Mesenchymal stem cell (in vitro differentiated cells and primary cell): Measurements from ENCODE around the gene SSBP2.
A peak's percentile ranks its signal among the peaks of the same experiment; 100 is the strongest.

Experiments
- DNase-seq: peaks from one replicate; pipeline ENCODE4 v3.0.0-alpha.2; 2013
- H2AFZ ChIP-seq: one replicate; pipeline ENCODE4 v1.6.1; 2013; ENCODE audit warnings: low read depth, mild to moderate bottlenecking, control low read depth, inconsistent platforms, low read length, moderate library complexity
- H2AK5ac ChIP-seq: 2 replicates; pipeline ENCODE4 v1.6.1; 2013; ENCODE audit warnings: low read length, moderate library complexity, mild to moderate bottlenecking, inconsistent platforms; ENCODE audit not compliant: severe bottlenecking
- H2BK120ac ChIP-seq: one replicate; pipeline ENCODE4 v1.6.1; 2013; ENCODE audit warnings: low read depth, mild to moderate bottlenecking, inconsistent platforms, low read length, moderate library complexity
- H2BK12ac ChIP-seq, 2 experiments: one replicate each; pipeline ENCODE4 v1.6.1; 2013; ENCODE audit warnings: inconsistent platforms in 2 of 2, low read length in 2 of 2, mild to moderate bottlenecking in 2 of 2, moderate library complexity in 2 of 2, control low read depth in 1 of 2
- H2BK15ac ChIP-seq: one replicate; pipeline ENCODE4 v1.6.1; 2013; ENCODE audit warnings: mild to moderate bottlenecking, low read depth, inconsistent platforms; ENCODE audit not compliant: poor library complexity, severe bottlenecking
- H2BK5ac ChIP-seq: 2 replicates; pipeline ENCODE4 v1.6.1; 2013; ENCODE audit warnings: low read depth, mild to moderate bottlenecking, low read length, control low read depth, inconsistent platforms; ENCODE audit not compliant: poor library complexity, severe bottlenecking
- H3K14ac ChIP-seq, 2 experiments: one replicate each; pipeline ENCODE4 v1.6.1; 2013; ENCODE audit warnings: inconsistent platforms in 2 of 2, low read length in 2 of 2, control low read depth in 1 of 2, mild to moderate bottlenecking in 1 of 2, moderate library complexity in 1 of 2
- H3K18ac ChIP-seq, 2 experiments: one replicate each; pipeline ENCODE4 v1.6.1; 2013; ENCODE audit warnings: inconsistent platforms in 2 of 2, low read length in 2 of 2, control low read depth in 1 of 2, low read depth in 1 of 2, mild to moderate bottlenecking in 1 of 2
- H3K23ac ChIP-seq, 2 experiments: one replicate each; pipeline ENCODE4 v1.6.1; 2013; ENCODE audit warnings: inconsistent platforms in 2 of 2, low read length in 2 of 2, mild to moderate bottlenecking in 2 of 2, moderate library complexity in 2 of 2, control low read depth in 1 of 2
- H3K27ac ChIP-seq: 2 replicates; pipeline ENCODE4 v1.5.1; 2013; ENCODE audit warnings: mild to moderate bottlenecking, moderate library complexity, low read length, control low read depth, inconsistent platforms; ENCODE audit not compliant: poor library complexity, severe bottlenecking
- H3K27me3 ChIP-seq, 2 experiments: 2 replicates each; pipeline versions ENCODE4 v1.6.1 to v1.7.0; 2013; ENCODE audit warnings: low read length in 2 of 2, mild to moderate bottlenecking in 2 of 2, moderate library complexity in 2 of 2, control low read depth in 1 of 2, inconsistent platforms in 1 of 2; ENCODE audit not compliant: control insufficient read depth in 1 of 2, insufficient read depth in 1 of 2
- H3K36me3 ChIP-seq, 2 experiments: 2 replicates each; pipeline versions ENCODE4 v1.6.1 to v1.7.0; 2013; ENCODE audit warnings: low read length in 2 of 2, control low read depth in 1 of 2, inconsistent platforms in 1 of 2, low read depth in 1 of 2, mild to moderate bottlenecking in 1 of 2; ENCODE audit not compliant: insufficient read depth in 2 of 2, control insufficient read depth in 1 of 2
- H3K4ac ChIP-seq, 2 experiments: one replicate each; pipeline ENCODE4 v1.6.1; 2013; ENCODE audit warnings: inconsistent platforms in 2 of 2, low read length in 2 of 2, mild to moderate bottlenecking in 2 of 2, moderate library complexity in 2 of 2, control low read depth in 1 of 2, low read depth in 1 of 2
- H3K4me1 ChIP-seq: 2 replicates; pipeline ENCODE4 v1.6.1; 2013; ENCODE audit warnings: low read depth, low read length, control low read depth; ENCODE audit not compliant: control insufficient read depth, insufficient read depth
- H3K4me2 ChIP-seq: 2 replicates; pipeline ENCODE4 v1.6.1; 2013; ENCODE audit warnings: low read length, mild to moderate bottlenecking, inconsistent platforms; ENCODE audit not compliant: poor library complexity, severe bottlenecking
- H3K4me3 ChIP-seq, 2 experiments: 2 replicates each; pipeline versions ENCODE4 v1.5.1 to v1.7.0; 2013; ENCODE audit warnings: low read length in 2 of 2, mild to moderate bottlenecking in 2 of 2, control low read depth in 1 of 2, low read depth in 1 of 2; ENCODE audit not compliant: insufficient read depth in 1 of 2
- H3K79me1 ChIP-seq: replicated peaks from 2 replicates; pipeline ENCODE4 v1.6.1; 2013; ENCODE audit warnings: mild to moderate bottlenecking, control low read depth, low read length, inconsistent platforms; ENCODE audit not compliant: poor library complexity, severe bottlenecking
- H3K9ac ChIP-seq: 2 replicates; pipeline ENCODE4 v1.7.0; 2013; ENCODE audit warnings: mild to moderate bottlenecking, low read length, moderate library complexity
- H3K9me3 ChIP-seq: 2 replicates; pipeline ENCODE4 v1.7.0; 2013; ENCODE audit warnings: mild to moderate bottlenecking, low read length; ENCODE audit not compliant: control insufficient read depth
- H4K8ac ChIP-seq: one replicate; pipeline ENCODE4 v1.6.1; 2013; ENCODE audit warnings: inconsistent platforms, mild to moderate bottlenecking, low read length, moderate library complexity
- H4K91ac ChIP-seq: one replicate; pipeline ENCODE4 v1.6.1; 2013; ENCODE audit warnings: mild to moderate bottlenecking, low read length, inconsistent platforms
- WGBS: methylation state at CpG from one replicate; pipeline ENCODE4 v1.1.7; 2013; ENCODE audit warnings: mixed read lengths; 5-methylcytosine and 5-hydroxymethylcytosine counted together

Gene SSBP2

DNA sequence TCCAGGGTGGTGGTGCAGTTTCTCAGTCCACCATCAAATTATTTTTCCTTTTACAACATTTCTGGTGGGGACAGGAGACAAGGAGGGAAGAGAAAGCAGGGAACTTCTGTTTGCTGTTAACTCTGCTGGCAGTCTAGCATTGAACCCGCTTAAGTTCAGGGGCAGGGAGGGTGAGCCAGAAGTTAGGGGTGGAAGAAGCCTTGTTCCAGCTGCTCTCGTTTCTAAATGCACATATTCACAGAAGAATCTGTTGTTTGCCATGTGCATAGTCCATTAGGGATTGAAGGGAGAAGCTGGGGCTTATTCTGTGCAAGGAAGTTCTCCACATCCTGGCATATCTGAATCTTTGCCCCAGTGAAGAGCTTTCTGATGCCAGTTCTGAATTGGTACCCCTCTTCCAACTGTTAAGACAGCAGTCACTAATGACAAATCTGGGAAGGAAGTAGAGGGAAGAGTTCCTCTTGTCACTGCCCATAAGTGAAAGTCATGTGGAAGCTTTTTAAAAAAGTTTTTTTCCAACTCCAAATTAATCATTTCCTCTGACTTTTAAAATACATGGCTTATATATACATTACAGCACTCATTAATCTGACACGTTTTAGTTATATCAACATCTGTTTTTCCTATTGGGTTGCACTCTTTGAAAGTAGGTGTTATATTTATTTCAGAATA, 324.4 kb downstream of the SSBP2 start:
- H2AK5ac ChIP-seq = no peak overlapping the region
- WGBS = 81% methylated on average over 2 of the region's 3 CpGs
- peak overlapping the region; percentile 46 for H3K9ac ChIP-seq

DNA sequence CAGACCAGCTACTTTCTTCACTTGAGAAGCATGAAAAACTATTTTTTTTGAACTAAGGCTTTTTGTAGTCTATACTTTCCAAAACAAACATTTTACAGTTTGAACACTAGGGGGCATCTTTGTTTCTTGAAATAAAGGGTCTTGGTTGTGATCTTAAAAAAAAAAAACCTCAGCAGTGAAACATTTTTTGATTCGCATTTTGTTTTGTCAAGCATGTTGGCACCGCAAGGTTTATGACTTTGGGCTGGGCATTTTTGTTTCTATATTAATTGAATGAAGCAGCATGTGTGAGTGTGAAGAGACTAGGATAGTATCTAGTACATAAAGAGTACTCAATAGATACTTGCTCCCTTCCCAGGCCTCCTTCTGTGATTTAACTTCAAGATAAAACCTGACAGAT, 325.3 kb downstream of the SSBP2 start:
- 29% methylated on average over 2 of the region's 2 CpGs for WGBS
- Histone ChIP-seq H3K9me3 (no peaks in the 10 kb centered on the region), H3K4me3 (no peak overlapping the region), H4K8ac (no peak overlapping the region), H2AK5ac (no peak overlapping the region), H3K27ac (no peak overlapping the region), H4K91ac (no peak overlapping the region), H3K18ac (no peak overlapping the region), H2BK5ac (no peak overlapping the region), H3K4ac (no peak overlapping the region), H3K27me3 (no peaks in the 10 kb centered on the region), H3K4me1 (peaks cover 5% of the 10 kb centered on the region), H2BK12ac (no peak overlapping the region), H2BK15ac (no peak overlapping the region), H3K23ac (no peak overlapping the region), H3K9ac (peak overlapping the region; percentile 46), H3K36me3 (no peaks in the 10 kb centered on the region), H2BK120ac (no peak overlapping the region), H3K4me2 (no peak overlapping the region), H3K14ac (no peak overlapping the region), H2AFZ (no peak overlapping the region), H3K79me1 (no peaks in the 10 kb centered on the region)
- DNase-seq = peak; percentile 64

More for the DNA sequence above, 324.4 kb downstream of the SSBP2 start:
- no peak overlapping the region for H4K8ac ChIP-seq
- no peak overlapping the region for H3K4ac ChIP-seq
- H2BK120ac ChIP-seq = no peak overlapping the region
- H3K36me3 ChIP-seq = no peaks in the 10 kb centered on the region
- H2BK15ac ChIP-seq = no peak overlapping the region
- no peaks in the 10 kb centered on the region for H3K79me1 ChIP-seq
- H2BK12ac ChIP-seq = peak overlapping the region in 1 of 2 experiments; percentile 7
- H3K4me2 ChIP-seq = no peak overlapping the region
- no peak overlapping the region for H2BK5ac ChIP-seq
- H3K23ac ChIP-seq = no peak overlapping the region
- no peak overlapping the region for H3K4me3 ChIP-seq
- no peak overlapping the region for H3K14ac ChIP-seq
- H3K27me3 ChIP-seq = no peaks in the 10 kb centered on the region
- H3K9me3 ChIP-seq = no peaks in the 10 kb centered on the region
- DNase-seq = no peak
- H3K18ac ChIP-seq = peak overlapping the region in 1 of 2 experiments; percentile 57
- no peak overlapping the region for H2AFZ ChIP-seq
- H3K27ac ChIP-seq = no peak overlapping the region
- H3K4me1 ChIP-seq = peaks cover 2% of the 10 kb centered on the region
- no peak overlapping the region for H4K91ac ChIP-seq

- H3K27ac ChIP-seq = no peak overlapping the region
- no CpG with 5 or more reads among the region's 1 CpG for WGBS
- no peak overlapping the region for H4K91ac ChIP-seq
- H2BK12ac ChIP-seq = no peak overlapping the region
- H3K4me3 ChIP-seq = no peak overlapping the region
- DNase-seq = no peak
- H3K36me3 ChIP-seq = no peaks in the 10 kb centered on the region
- H2AFZ ChIP-seq = no peak overlapping the region
- no peak overlapping the region for H2BK120ac ChIP-seq
- no peak overlapping the region for H3K4ac ChIP-seq
- no peaks in the 10 kb centered on the region for H3K9me3 ChIP-seq
- H3K27me3 ChIP-seq = no peaks in the 10 kb centered on the region
- peaks cover 5% of the 10 kb centered on the region for H3K4me1 ChIP-seq
- H4K8ac ChIP-seq = no peak overlapping the region
- H3K4me2 ChIP-seq = no peak overlapping the region
- no peak overlapping the region for H3K23ac ChIP-seq
- H3K18ac ChIP-seq = no peak overlapping the region
- no peak overlapping the region for H2AK5ac ChIP-seq
- H2BK5ac ChIP-seq = no peak overlapping the region
- no peak overlapping the region for H3K14ac ChIP-seq
- H2BK15ac ChIP-seq = no peak overlapping the region
- H3K9ac ChIP-seq = peak overlapping the region; percentile 43
- no peaks in the 10 kb centered on the region for H3K79me1 ChIP-seq
Measured at GRCh38 chr5:81424728-81425127, 326.2 kb downstream of the SSBP2 start.

GRCh38 chr5:81422671-81423070, 328.2 kb downstream of the SSBP2 start:
- no CpG with 5 or more reads among the region's 2 CpGs for WGBS

More at GRCh38 chr5:81422671-81423070, 328.2 kb downstream of the SSBP2 start:
- Histone ChIP-seq H2AFZ (no peak overlapping the region), H3K27ac (no peak overlapping the region), H3K18ac (no peak overlapping the region), H3K9ac (no peak overlapping the region), H3K4ac (no peak overlapping the region), H3K4me3 (no peak overlapping the region), H3K27me3 (no peaks in the 10 kb centered on the region), H2BK5ac (no peak overlapping the region), H2BK12ac (no peak overlapping the region), H2BK15ac (no peak overlapping the region), H3K4me2 (no peak overlapping the region), H2BK120ac (no peak overlapping the region), H2AK5ac (no peak overlapping the region), H3K9me3 (no peaks in the 10 kb centered on the region), H3K79me1 (no peaks in the 10 kb centered on the region), H4K91ac (no peak overlapping the region), H3K23ac (no peak overlapping the region), H3K36me3 (no peaks in the 10 kb centered on the region), H4K8ac (no peak overlapping the region), H3K4me1 (peaks cover 5% of the 10 kb centered on the region), H3K14ac (no peak overlapping the region)
- DNase-seq = peak; percentile 95
